Occipital lobe (tissue), 2 donors: Measurements from ENCODE around the gene PDGFB. TPM values are rescaled to one million over a fixed set of nuclear protein-coding genes. Genes with fewer than 3 reads are reported as not detected.

Experiments
- DNase-seq: peaks from one replicate; lab custom pipeline; 2025; lab: John Stamatoyannopoulos, UW
- total RNA-seq: library from RNA; depleted of rRNA; stranded (reverse); fragments of >200 nt; gene quantifications from one replicate; pipeline ENCODE4 v1.2.3, GENCODE V29; 2014

PDGFB gene
- total RNA-seq, 1 donor from 2014 or later = 2.5 TPM

- no peak for DNase-seq
Observed at GRCh38 chr22:39254789-39255298, 10.1 kb upstream of the PDGFB start.

GRCh38 chr22:39254122-39254521 lies 9.3 kb upstream of the PDGFB start:
- no peak for DNase-seq

- peak; percentile 71 for DNase-seq
Observed at GRCh38 chr22:39253435-39254070, 8.8 kb upstream of the PDGFB start.

GRCh38 chr22:39252461-39253434 lies 8.0 kb upstream of the PDGFB start:
- no peak for DNase-seq

- no peak for DNase-seq
Observed at GRCh38 chr22:39251762-39252460, 7.1 kb upstream of the PDGFB start.

- DNase-seq = no peak
Observed at GRCh38 chr22:39250838-39251237, 6.1 kb upstream of the PDGFB start.

- DNase-seq = no peak
Observed at GRCh38 chr22:39250131-39250530, 5.3 kb upstream of the PDGFB start.

- no peak for DNase-seq
Observed at GRCh38 chr22:39249086-39249704, 4.4 kb upstream of the PDGFB start.

GRCh38 chr22:39248254-39248653 lies 3.5 kb upstream of the PDGFB start:
- no peak for DNase-seq

GRCh38 chr22:39247361-39247760 lies 2.6 kb upstream of the PDGFB start:
- no peak for DNase-seq

GRCh38 chr22:39246690-39247332 lies 2.0 kb upstream of the PDGFB start:
- no peak for DNase-seq

- no peak for DNase-seq
Observed at GRCh38 chr22:39246217-39246616, 1.4 kb upstream of the PDGFB start.

GRCh38 chr22:39245130-39246039 lies 603 bp upstream of the PDGFB start:
- DNase-seq = peak; percentile 65

- no peak for DNase-seq
Observed at GRCh38 chr22:39244136-39244495, 666 bp downstream of the PDGFB start.

GRCh38 chr22:39243439-39244135 lies 1.2 kb downstream of the PDGFB start:
- DNase-seq = no peak

- no peak for DNase-seq
Observed at GRCh38 chr22:39242595-39243438, 2.0 kb downstream of the PDGFB start.

GRCh38 chr22:39241794-39242594 lies 2.8 kb downstream of the PDGFB start:
- no peak for DNase-seq
